Activated T-cell treated with anti-CD3 and anti-CD28 coated beads, Interleukin-2, amount 50 U/mL, for 48 hours (primary cell): ENCODE results near the gene FANCC.

Experiments used
- DNase-seq, 2 experiments: peaks; one replicate each; pipeline ENCODE4 v3.0.0-alpha.2; 2020

Gene FANCC

GRCh38 chr9:95058121-95058785 is 259.3 kb downstream of the FANCC start:
- DNase-seq = no peak

- no peak for DNase-seq
These were observed 260.4 kb downstream of the FANCC start for GRCh38 chr9:95057101-95057500.

GRCh38 chr9:95055851-95056551 is 261.5 kb downstream of the FANCC start:
- DNase-seq = no peak

GRCh38 chr9:95055334-95055850 is 262.1 kb downstream of the FANCC start:
- DNase-seq = no peak

GRCh38 chr9:95053611-95054570 is 263.6 kb downstream of the FANCC start:
- DNase-seq = no peak

GRCh38 chr9:95049761-95050160 is 267.7 kb downstream of the FANCC start:
- no peak for DNase-seq
